AG20443 (cell line): Measurements from ENCODE around the gene ZSCAN18.
"Not testable (repeated sequence)": the region's sequence is repeated elsewhere in the genome, so short reads cannot be mapped to it uniquely, and the experiment has no call there.

Experiments
- DNase-seq: peaks from one replicate; pipeline ENCODE4 v3.0.0; 2012; ENCODE audit warnings: low spot score, mixed read lengths

The ZSCAN18 gene

DNA sequence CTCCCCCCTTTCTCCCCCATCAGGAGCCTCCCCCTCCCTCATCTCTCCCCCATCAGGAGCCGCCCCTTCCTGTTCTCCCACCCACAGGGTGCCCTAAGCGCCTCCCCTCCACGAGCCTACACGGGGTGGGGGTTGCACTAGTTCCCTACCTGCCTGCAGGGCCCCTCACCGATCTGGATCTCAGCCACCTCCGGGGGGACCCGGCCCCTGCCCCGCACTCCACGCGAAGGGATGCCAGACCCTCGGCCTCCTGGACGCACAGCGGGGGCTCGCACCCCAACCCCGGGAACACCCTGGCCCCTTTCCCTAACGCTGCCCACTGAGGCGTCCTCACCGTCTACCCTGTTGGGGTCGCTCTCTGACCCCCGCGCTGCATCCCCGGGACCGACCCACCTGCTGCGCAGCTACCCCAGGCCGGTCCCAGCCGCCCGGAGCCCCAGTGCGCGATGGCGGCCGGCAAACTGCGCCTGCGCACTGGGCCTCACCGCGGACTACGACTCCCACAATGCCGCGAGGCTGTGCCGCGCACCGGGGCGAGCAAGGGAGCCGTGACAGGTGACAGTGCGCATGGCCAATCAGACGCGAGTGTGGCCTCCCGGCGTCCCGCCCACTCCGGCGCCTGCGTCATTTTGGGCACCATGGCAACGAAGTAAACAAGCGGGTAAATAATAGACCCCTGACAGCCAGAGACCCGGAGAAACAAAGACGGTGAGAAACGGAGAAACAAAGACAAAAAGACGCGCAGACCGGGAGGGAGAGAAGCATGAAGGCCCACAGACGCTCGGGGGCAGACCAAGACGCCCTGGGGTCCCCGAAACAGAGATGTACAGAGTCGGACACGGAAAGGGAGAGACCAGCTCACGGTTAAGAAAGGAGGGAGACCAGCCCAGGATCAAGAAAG is at the start of gene ZSCAN18:
Gene ZSCAN18 (minus strand): TSS at position 451 of the 901 bp plus-strand sequence. CDS start 7,964 bp downstream, outside the sequence.
- peak; percentile 99 for DNase-seq

DNA sequence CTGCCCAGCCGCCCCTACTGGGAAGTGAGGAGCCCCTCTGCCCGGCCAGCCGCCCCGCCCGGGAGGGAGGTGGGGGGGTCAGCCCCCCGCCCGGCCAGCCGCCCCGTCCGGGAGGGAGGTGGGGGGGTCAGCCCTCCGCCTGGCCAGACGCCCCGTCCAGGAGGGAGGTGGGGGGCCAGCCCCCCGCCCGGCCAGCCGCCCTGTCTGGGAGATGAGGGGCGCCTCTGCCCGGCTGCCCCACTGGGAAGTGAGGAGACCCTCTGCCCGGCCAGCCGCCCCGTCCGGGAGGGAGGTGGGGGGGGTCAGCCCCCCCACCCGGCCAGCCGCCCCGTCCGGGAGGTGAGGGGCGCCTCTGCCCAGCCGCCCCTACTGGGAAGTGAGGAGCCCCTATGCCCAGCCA is 49.4 kb upstream of the ZSCAN18 start:
- DNase-seq, result not testable (repeated sequence)

GRCh38 chr19:58145849-58146248 is 47.8 kb upstream of the ZSCAN18 start:
- no peak for DNase-seq

DNA sequence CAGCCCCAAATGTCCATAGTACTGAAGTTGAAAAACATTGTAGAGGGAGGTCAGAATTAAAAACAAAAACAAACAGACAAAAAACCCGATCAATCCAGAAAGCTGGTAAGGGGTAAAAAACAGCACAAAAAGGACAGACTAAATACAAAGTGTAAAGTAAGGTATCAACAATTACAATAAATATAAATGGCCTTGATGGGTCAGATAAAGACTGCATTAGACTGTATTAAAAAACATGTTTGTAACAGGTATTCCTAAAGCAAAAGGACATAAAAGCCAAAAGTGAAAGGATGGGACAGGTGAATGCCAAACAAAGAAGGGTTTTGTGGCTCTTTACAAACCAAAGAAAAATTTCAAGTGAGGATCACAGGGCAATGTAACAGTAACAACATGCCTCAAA is 36.2 kb upstream of the ZSCAN18 start:
- no peak for DNase-seq

DNA sequence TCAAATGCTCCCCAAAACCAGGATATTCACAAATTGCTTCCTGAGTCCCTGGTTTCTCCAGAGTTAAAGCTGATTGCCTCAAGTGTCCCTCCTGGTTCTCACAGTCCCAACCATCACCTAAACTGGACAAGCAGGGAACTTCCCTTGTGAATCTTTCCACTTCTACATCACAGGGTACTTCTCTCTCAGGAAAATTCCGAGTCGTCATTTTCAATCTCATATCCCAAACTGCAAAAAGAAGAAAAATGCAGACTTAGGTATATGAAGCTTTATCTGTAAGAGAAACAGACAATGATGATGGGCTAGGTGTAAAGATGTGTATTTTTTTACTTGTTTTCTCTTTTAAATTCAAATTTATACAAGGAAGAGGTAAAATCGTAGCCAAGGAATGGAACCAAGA is 31.3 kb upstream of the ZSCAN18 start:
- no peak for DNase-seq

GRCh38 chr19:58128041-58128685 is 30.1 kb upstream of the ZSCAN18 start:
- no peak for DNase-seq

DNA sequence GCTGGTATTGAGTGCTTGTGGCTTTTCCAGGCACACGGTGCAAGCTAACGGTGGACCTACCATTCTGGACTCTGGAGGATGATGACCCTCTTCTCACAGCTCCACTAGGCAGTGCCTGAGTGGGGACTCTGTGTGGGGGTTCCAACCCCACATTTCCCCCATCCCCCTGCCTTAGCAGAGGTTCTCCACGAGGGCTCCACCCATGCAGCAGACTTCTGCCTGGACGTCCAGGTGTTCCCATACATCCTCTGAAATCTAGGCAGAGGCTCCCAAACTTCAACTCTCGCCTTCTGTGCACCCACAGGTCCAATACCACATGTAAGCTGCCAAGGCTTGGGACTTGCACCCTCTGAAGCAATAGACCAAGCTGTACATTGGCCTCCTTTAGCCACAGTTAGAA is 25.3 kb upstream of the ZSCAN18 start:
- no peak for DNase-seq

- DNase-seq, result no peak
These were observed 21.1 kb upstream of the ZSCAN18 start for GRCh38 chr19:58118979-58119733.

GRCh38 chr19:58117841-58118575 is 20.0 kb upstream of the ZSCAN18 start:
- no peak for DNase-seq

DNA sequence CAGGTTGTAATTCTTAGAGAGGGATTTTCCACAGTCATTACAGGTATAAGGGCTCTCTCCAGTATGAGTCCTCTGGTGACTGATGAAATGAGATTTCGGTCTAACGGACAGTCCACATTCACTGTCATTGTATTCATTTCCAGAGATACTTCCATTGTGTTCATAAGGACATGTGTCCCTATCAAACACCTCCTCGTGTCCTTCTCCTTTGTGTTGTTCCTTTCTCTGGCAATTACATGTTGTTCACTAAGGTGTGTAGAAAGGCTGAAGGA is 10.5 kb upstream of the ZSCAN18 start:
- no peak for DNase-seq

DNA sequence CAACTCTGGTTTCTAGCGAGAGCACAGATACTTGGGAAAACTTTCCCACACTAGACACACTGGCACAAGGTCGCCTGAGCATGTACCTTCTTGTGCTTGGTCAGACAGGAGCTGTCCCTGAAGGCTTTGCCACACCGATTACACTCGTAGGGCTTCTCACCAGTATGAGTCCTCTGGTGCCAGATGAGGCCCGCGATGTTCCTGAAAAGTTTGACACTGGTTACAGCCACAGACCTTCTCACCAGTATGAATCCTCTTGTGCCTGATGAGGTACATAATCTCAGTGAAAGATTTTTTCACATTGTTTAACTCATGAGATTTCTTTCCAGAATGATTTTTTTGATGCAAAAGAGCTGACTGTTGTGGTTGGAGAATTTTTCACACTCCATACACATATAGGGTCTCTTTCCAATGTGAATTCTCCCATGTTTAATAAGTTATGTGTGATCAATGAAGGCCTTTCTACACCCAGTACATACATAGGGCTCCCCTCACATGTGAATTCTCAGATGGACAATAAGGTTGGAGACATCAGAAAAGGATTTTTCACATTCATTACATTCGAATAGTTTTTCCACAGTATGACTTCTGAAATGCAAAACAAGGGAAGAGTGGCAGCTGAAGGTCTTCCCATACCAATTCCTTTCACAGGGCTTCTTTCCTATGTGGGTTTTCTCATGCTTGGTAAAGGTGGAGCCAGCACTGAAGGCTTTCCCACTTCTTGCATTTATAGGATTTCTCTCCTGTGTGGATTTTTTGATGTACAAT is 9.9 kb upstream of the ZSCAN18 start:
- DNase-seq, result no peak

- DNase-seq, result no peak
These were observed 609 bp upstream of the ZSCAN18 start for GRCh38 chr19:58098682-58098998.

- no peak for DNase-seq
These were observed 682 bp downstream of the ZSCAN18 start for GRCh38 chr19:58097349-58097748.

DNA sequence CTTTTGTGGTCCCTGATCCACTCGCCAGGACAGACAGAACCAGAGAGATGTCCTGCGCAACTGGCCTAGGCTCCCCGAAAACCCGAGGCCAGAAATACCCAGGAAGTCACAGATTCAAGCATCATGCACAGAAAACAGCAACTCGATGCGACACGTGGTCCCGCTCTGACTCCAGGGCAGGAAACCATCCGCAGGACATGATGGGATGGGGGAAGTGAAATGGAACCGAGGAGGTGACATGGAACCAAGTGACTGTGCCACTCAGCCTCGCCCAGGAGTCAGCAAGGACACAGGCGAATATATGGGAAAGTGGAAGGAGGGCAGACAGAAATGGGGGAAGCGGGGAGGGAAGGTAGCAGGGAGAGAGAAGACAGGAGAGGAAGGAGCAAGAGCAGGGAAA is 1.1 kb downstream of the ZSCAN18 start:
- no peak for DNase-seq

- no peak for DNase-seq
These were observed 2.7 kb downstream of the ZSCAN18 start for GRCh38 chr19:58095328-58095727.

DNA sequence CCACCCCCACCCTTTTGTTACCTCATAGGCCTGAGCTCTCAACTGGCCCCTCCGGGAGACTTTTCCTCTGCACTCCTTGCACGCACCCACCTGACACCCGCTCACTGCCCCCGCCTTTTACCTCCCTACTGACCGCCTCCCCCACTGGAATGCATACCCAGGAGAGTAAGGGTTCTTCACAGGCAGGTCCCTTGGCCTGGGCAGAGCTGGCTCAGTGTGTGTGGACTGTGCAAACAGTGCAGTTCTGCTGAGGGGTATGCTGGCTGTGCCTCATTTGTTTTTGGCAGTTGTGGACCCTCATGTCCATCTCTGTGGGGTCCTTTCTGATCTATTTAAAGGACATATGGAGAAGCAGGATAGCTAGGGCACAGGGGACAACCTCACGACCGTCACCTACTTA is 5.0 kb downstream of the ZSCAN18 start:
- no peak for DNase-seq

DNA sequence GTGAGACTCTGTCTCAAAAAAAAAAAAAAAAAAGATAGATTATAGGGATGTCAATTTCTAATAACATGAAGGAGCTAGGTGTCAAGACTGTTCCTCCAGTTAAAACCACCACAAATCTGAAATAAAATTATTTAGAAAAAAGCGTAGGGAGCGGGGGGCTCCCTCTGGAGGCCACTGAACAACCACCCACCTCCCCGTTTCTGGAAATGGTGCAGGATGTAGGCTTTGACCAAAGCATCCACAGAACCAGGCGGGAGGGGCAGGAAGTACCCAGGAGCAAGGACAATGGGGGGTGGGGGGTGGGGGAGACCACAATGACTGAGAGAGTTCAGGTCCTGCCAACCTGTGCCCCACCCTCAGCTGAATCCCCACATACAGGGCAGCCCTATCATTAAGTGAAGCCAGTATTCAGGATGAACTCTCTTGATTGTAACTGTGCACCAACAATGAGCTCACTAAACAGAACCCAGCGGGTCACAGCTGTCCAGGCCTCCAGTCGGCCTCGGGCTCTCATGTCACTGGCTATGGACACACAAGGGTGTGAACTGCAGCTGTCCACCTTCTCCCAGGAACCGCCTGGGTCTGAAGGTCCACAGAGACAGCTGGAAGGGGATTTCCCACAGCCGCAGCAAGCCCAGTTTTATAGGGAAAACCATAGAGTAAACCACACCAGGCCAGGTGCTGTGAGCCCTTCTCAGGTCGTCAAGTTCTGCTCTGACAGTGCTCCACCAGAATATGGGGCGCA is 6.6 kb downstream of the ZSCAN18 start:
- no peak for DNase-seq

GRCh38 chr19:58089846-58090245 is 8.2 kb downstream of the ZSCAN18 start:
- no peak for DNase-seq

- DNase-seq, result no peak
These were observed 9.4 kb downstream of the ZSCAN18 start for GRCh38 chr19:58088521-58089052.

DNA sequence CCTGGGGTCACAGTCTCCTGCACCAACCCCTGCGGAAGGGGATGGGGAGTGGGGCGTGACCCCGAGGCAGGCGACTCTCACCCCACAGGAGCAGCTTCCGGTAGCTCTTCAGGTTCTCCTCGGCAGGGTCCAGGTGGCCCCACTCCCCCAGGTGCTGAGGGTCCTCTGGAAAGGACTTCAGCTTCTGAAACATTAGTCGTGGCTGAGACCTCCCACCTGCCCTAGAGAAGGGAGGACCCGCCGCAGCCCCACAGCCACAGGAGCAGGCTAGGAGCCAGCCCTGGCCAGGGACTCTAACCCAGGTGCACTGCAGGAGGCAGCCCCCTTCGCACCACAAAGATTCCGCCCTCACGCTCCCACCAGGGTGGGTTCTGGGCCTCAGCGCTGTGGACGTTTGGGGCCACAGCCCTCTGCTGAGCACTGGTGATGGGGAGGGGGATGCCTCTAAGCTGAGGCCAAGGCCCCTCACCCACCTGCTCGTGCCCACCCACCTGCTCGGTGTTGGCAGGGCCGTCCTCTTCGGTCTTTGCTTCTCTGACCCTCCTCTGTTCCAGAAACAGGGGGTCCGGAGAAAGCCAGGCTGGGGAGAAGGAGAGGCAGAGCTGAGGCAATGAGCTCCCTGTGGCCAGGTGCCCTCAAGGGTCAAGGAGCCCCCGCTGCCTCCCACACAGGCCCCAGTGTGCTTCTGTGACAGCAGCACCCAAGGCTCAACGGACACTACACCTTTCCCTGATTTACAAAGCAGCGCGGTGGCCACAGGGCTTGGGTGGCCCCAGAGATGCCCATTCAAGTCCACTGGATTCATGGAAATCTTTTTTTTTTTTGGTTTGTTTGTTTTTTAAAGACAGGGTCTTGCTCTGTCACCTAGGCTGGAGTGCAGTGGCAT is 11.0 kb downstream of the ZSCAN18 start:
- DNase-seq, result no peak
